ENCODE results near the gene KCTD21.

Gene KCTD21

GRCh38 chr11:78218707-78219492, 30.5 kb upstream of the KCTD21 start:
- DNase-seq (ENCODE audit: low read depth, low spot score), result no peak
- no peak overlapping the region for H3K4me3 ChIP-seq (ENCODE audit: low read depth, low read length)
- POLR2A ChIA-PET, result no interaction called here
- TF ChIP-seq CTCF (IDR thresholded peaks at IDR 0.05; ENCODE audit: insufficient read depth, low read length, missing control alignments), result no peak
- CTCF ChIA-PET, result interaction anchor here (1.4 to 2.2 kb wide), 2 partner anchors 9 to 346 kb away, joined by 9 read pairs; no protein-coding TSS in a partner anchor

GRCh38 chr11:78217650-78218541, 29.5 kb upstream of the KCTD21 start:
- DNase-seq (ENCODE audit: low read depth, low spot score), result no peak
- ChIA-PET POLR2A (no interaction called here), CTCF (interaction anchor here (1.4 kb wide), 1 partner anchor 10 kb away, joined by 9 read pairs; no protein-coding TSS in a partner anchor)
- H3K4me3 ChIP-seq (ENCODE audit: low read depth, low read length), result no peak overlapping the region
- TF ChIP-seq CTCF (IDR thresholded peaks at IDR 0.05; ENCODE audit: insufficient read depth, low read length, missing control alignments), result no peak

GRCh38 chr11:78216571-78217287, 28.3 kb upstream of the KCTD21 start:
- ChIA-PET CTCF (interaction anchor here (0.9 to 1.0 kb wide), 2 partner anchors 10 to 11 kb away, joined by 3 to 5 read pairs; no protein-coding TSS in a partner anchor), POLR2A (no interaction called here)
- no peak for TF ChIP-seq CTCF (IDR thresholded peaks at IDR 0.05; ENCODE audit: insufficient read depth, low read length, missing control alignments)
- no peak overlapping the region for H3K4me3 ChIP-seq (ENCODE audit: low read depth, low read length)
- DNase-seq (ENCODE audit: low read depth, low spot score), result no peak

GRCh38 chr11:78216021-78216420, 27.6 kb upstream of the KCTD21 start:
- H3K4me3 ChIP-seq (ENCODE audit: low read depth, low read length), result no peak overlapping the region
- POLR2A ChIA-PET, result no interaction called here
- no peak for DNase-seq (ENCODE audit: low read depth, low spot score)
- TF ChIP-seq CTCF (IDR thresholded peaks at IDR 0.05; ENCODE audit: insufficient read depth, low read length, missing control alignments), result no peak
- CTCF ChIA-PET, result interaction anchor here (0.9 to 1.0 kb wide), 2 partner anchors 9 to 12 kb away, joined by 3 to 5 read pairs; no protein-coding TSS in a partner anchor

- ChIA-PET CTCF (interaction anchor here (1.7 kb wide), 1 partner anchor 351 kb away, joined by 5 read pairs; no protein-coding TSS in a partner anchor), POLR2A (no interaction called here)
- DNase-seq (ENCODE audit: low read depth, low spot score), result no peak
- no peak for TF ChIP-seq CTCF (IDR thresholded peaks at IDR 0.05; ENCODE audit: insufficient read depth, low read length, missing control alignments)
- no peak overlapping the region for H3K4me3 ChIP-seq (ENCODE audit: low read depth, low read length)
Measured at GRCh38 chr11:78214331-78215194, 26.1 kb upstream of the KCTD21 start.

Data from AG04449 (cell line).